B cell (primary cell): ENCODE results near the gene RNGTT. TPM values are rescaled to one million over a fixed set of nuclear protein-coding genes. Genes with fewer than 3 reads are reported as not detected.

Source experiments
- ATAC-seq: fragments of 200-7000 bp; cut with Tn5 transposase; one replicate; pipeline ENCODE4 v1.10.0; 2021; ENCODE audit warnings: low read depth, mild to moderate bottlenecking, moderate number of reproducible peaks, moderate library complexity
- CTCF ChIA-PET: fragments of 350-600 bp; sonication (Branson Sonifier 250); formaldehyde crosslinking; loops from one replicate; lab custom pipeline; 2021; ENCODE audit warnings: antibody characterized with exemption, inconsistent platforms; lab: Charles Lee
- POLR2A ChIA-PET: fragments of 350-600 bp; sonication (Branson Sonifier 250); formaldehyde crosslinking; loops from one replicate; lab custom pipeline; 2021; ENCODE audit warnings: antibody characterized with exemption; lab: Charles Lee
- DNase-seq: peaks from one replicate; pipeline ENCODE4 v3.0.0; 2013
- H2AFZ ChIP-seq: 2 replicates; pipeline ENCODE4 v1.6.1; 2012; ENCODE audit warnings: mild to moderate bottlenecking, low read depth, low read length; ENCODE audit not compliant: insufficient read depth, poor library complexity, severe bottlenecking
- H3K27ac ChIP-seq, 2 donors: 1 replicate in 1 of 2; 2 replicates in 1 of 2; pipeline ENCODE4 v1.5.1; 2012 to 2013; ENCODE audit warnings: low read length in 2 of 2, mild to moderate bottlenecking in 2 of 2, moderate library complexity in 1 of 2
- H3K27me3 ChIP-seq, 4 experiments: fragments of 200-600 bp in 1 of 4; sonication (generic) in 1 of 4; replicated peaks in 1 of 4; 1 replicate in 2 of 4; 2 replicates in 2 of 4; pipeline versions ENCODE4 v1.6.1 to v1.7.0; 2013 to 2016; ENCODE audit warnings: low read length in 3 of 4, mild to moderate bottlenecking in 2 of 4, mixed read lengths in 1 of 4, moderate library complexity in 1 of 4; ENCODE audit not compliant: insufficient read depth in 4 of 4, control insufficient read depth in 3 of 4; ENCODE audit errors: control extremely low read depth in 1 of 4
- H3K36me3 ChIP-seq, 2 experiments: replicated peaks in 1 of 2; 1 replicate in 1 of 2; 2 replicates in 1 of 2; pipeline versions ENCODE4 v1.6.1 to v1.7.1; 2013; ENCODE audit warnings: low read length in 1 of 2; ENCODE audit not compliant: insufficient read depth in 2 of 2, control insufficient read depth in 1 of 2; ENCODE audit errors: control extremely low read depth in 1 of 2, extremely low read depth in 1 of 2
- H3K4me1 ChIP-seq, 2 donors: fragments of 200-600 bp in 1 of 2; sonication (generic) in 1 of 2; 1 replicate in 1 of 2; 2 replicates in 1 of 2; pipeline versions ENCODE4 v1.5.1 to v1.6.1; 2013 to 2017; ENCODE audit warnings: low read length in 2 of 2; ENCODE audit not compliant: control insufficient read depth in 2 of 2, insufficient read depth in 2 of 2
- H3K4me2 ChIP-seq: replicated peaks from 2 replicates; pipeline ENCODE3; 2012; ENCODE audit warnings: mild to moderate bottlenecking, low read depth, low read length; ENCODE audit not compliant: poor library complexity, severe bottlenecking
- H3K4me3 ChIP-seq, 5 experiments: fragments of 200-600 bp in 1 of 5; sonication (generic) in 1 of 5; 1 replicate in 3 of 5; 2 replicates in 2 of 5; pipeline versions ENCODE4 v1.5.1 to v1.7.0; 2011 to 2016; ENCODE audit warnings: low read length in 4 of 5, mild to moderate bottlenecking in 4 of 5, low read depth in 2 of 5, control low read depth in 1 of 5, moderate library complexity in 1 of 5; ENCODE audit not compliant: insufficient read depth in 1 of 5; ENCODE audit errors: control extremely low read depth in 1 of 5, extremely low read depth in 1 of 5
- H3K79me2 ChIP-seq: fragments of 200-600 bp; sonication (generic); one replicate; pipeline ENCODE4 v1.6.0; 2016; ENCODE audit warnings: low read length; ENCODE audit not compliant: control insufficient read depth, insufficient read depth
- H3K9ac ChIP-seq: fragments of 200-600 bp; sonication (generic); 2 replicates; pipeline ENCODE4 v1.6.1; 2017; ENCODE audit warnings: mild to moderate bottlenecking, low read length, moderate library complexity
- H3K9me3 ChIP-seq, 3 donors: one replicate each; pipeline versions ENCODE4 v1.6.1 to v1.7.1; 2013; ENCODE audit warnings: low read length in 2 of 3; ENCODE audit not compliant: control insufficient read depth in 2 of 3, insufficient read depth in 1 of 3; ENCODE audit errors: control extremely low read depth in 1 of 3
- H4K20me1 ChIP-seq: 2 replicates; pipeline ENCODE4 v1.6.0; 2012; ENCODE audit warnings: mild to moderate bottlenecking, low read length; ENCODE audit not compliant: insufficient read depth, control insufficient read depth, poor library complexity, severe bottlenecking
- H3K27ac Mint-ChIP-seq: one replicate; pipeline ENCODE4 v1.8.0; 2021; ENCODE audit warnings: mixed read lengths
- H3K27me3 Mint-ChIP-seq: one replicate; pipeline ENCODE4 v1.8.0; 2021; ENCODE audit warnings: mixed read lengths
- H3K4me1 Mint-ChIP-seq: one replicate; pipeline ENCODE4 v1.8.0; 2021; ENCODE audit warnings: mixed read lengths
- H3K4me3 Mint-ChIP-seq: one replicate; pipeline ENCODE4 v1.8.0; 2021; ENCODE audit warnings: mixed read lengths
- H3K9me3 Mint-ChIP-seq: one replicate; pipeline ENCODE4 v1.8.0; 2022; ENCODE audit warnings: mixed read lengths; ENCODE audit not compliant: insufficient read depth
- CTCF ChIP-seq: fragments of 200-600 bp; IDR thresholded peaks from one replicate; pipeline ENCODE4 v1.8.0; 2022; ENCODE audit warnings: antibody characterized with exemption, mild to moderate bottlenecking
- EZH2 ChIP-seq: IDR thresholded peaks from 2 replicates; pipeline ENCODE4 v1.6.1; 2012; ENCODE audit warnings: borderline replicate concordance, low read depth, mild to moderate bottlenecking, moderate library complexity, low read length; ENCODE audit not compliant: insufficient read depth, poor library complexity, severe bottlenecking
- WGBS: methylation state at CpG from one replicate; pipeline ENCODE4 v1.1.5; 2013; ENCODE audit warnings: missing lambda C conversion rate; ENCODE audit not compliant: insufficient coverage; 5-methylcytosine and 5-hydroxymethylcytosine counted together
- intact Hi-C: fragments of 100-400 bp; cut with micrococcal nuclease; formaldehyde crosslinking; loops from one replicate; pipeline ENCODE4 v1.10.0; 2022
- polyA plus RNA-seq: library from polyadenylated mRNA; depleted of rRNA; stranded (reverse); fragments of >200 nt; gene quantifications from 2 replicates; pipeline ENCODE4 v1.2.3, GENCODE V29; 2012
- total RNA-seq, 2 donors: library from RNA; stranded (reverse); fragments of 120-200 nt in 1 of 2; gene quantifications; 1 replicate in 1 of 2; 2 replicates in 1 of 2; pipeline versions ENCODE4 v1.2.3 to v1.2.4, GENCODE V29; 2013 to 2022

The RNGTT gene
- total and polyA plus RNA-seq, 2 donors (not counting 1 experiment from before 2014, with no cell fraction given): 10.8 to 29.1 TPM

DNA sequence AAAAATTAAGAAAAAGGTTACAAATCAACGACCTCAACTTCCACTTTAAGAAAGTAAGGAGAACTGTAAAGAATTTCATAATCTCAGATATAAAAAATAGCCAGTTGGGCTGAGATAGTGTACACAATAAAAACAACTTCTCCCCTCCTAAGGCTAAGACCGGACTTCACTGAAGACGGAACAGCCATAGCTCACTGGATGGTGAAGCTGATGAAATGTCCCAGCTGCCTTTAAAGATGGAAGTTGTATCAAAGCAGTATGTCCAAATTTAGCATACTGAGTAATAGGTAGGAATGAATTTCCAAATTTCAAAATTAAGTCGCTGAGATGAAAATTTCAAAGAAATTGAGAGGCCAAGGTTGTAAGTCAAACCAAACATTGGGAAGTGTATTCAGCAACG is 153.3 kb downstream of the RNGTT start:
- no peaks in the 10 kb centered on the region for H3K4me1 ChIP-seq
- H4K20me1 ChIP-seq: no peaks in the 10 kb centered on the region
- no peak overlapping the region for H3K27ac Mint-ChIP-seq
- intact Hi-C loops: no loop called here
- ATAC-seq: no peak
- no peak overlapping the region for H3K4me3 ChIP-seq
- POLR2A ChIA-PET: no interaction called here
- H3K4me3 Mint-ChIP-seq: no peak overlapping the region
- H3K4me1 Mint-ChIP-seq: no peaks in the 10 kb centered on the region
- H3K9me3 Mint-ChIP-seq: peaks cover 12% of the 10 kb centered on the region
- 86% methylated on average over 1 of the region's 5 CpGs for WGBS
- no peaks in the 10 kb centered on the region for H3K27me3 Mint-ChIP-seq
- DNase-seq: no peak
- H3K27ac ChIP-seq: no peak overlapping the region
- no peak overlapping the region for H2AFZ ChIP-seq
- peaks cover 3 to 4% of the 10 kb centered on the region in 2 experiments for H3K36me3 ChIP-seq
- H3K79me2 ChIP-seq: no peaks in the 10 kb centered on the region
- H3K27me3 ChIP-seq: no peaks in the 10 kb centered on the region
- H3K9me3 ChIP-seq: peaks cover 2 to 14% (median 6%) of the 10 kb centered on the region in 3 donors
- CTCF ChIA-PET: no interaction called here
- no peak overlapping the region for H3K9ac ChIP-seq
- TF ChIP-seq EZH2 (no peak), CTCF (no peak)
- no peak overlapping the region for H3K4me2 ChIP-seq

DNA sequence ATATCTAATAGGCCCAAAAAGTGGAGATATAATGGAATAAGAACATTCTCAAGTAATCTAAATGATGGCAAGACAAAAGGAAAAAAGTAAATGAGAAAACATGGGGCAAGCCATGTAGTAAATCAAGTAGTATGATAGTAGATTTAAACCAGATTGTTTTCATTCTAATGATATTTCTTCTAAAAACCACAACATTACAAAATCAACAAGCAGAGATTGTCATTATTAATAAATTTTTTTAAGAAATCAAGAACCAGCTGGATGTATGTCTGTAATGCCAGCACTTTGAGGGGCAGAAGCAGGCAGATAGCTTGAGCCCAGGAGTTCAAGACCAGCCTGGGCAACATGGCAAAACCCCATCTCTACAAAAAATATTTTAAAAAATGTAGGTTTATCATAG is 155.0 kb downstream of the RNGTT start:
- no peak overlapping the region for H3K4me3 Mint-ChIP-seq
- no peak overlapping the region for H3K4me3 ChIP-seq
- H3K36me3 ChIP-seq: peaks cover 3 to 4% of the 10 kb centered on the region in 2 experiments
- no peak overlapping the region for H3K4me2 ChIP-seq
- H3K27ac Mint-ChIP-seq: no peak overlapping the region
- H3K9me3 ChIP-seq: peaks cover 2 to 14% (median 6%) of the 10 kb centered on the region in 3 donors
- H3K27ac ChIP-seq: no peak overlapping the region
- no peaks in the 10 kb centered on the region for H3K27me3 Mint-ChIP-seq
- TF ChIP-seq CTCF: no peak
- TF ChIP-seq EZH2: no peak
- H3K4me1 Mint-ChIP-seq: no peaks in the 10 kb centered on the region
- no peaks in the 10 kb centered on the region for H3K4me1 ChIP-seq
- CTCF ChIA-PET: no interaction called here
- ATAC-seq: no peak
- DNase-seq: no peak
- H3K9me3 Mint-ChIP-seq: peaks cover 12% of the 10 kb centered on the region
- intact Hi-C loops: no loop called here
- H4K20me1 ChIP-seq: no peaks in the 10 kb centered on the region
- POLR2A ChIA-PET: no interaction called here
- no peaks in the 10 kb centered on the region for H3K79me2 ChIP-seq
- no peak overlapping the region for H3K9ac ChIP-seq
- no peak overlapping the region for H2AFZ ChIP-seq
- H3K27me3 ChIP-seq: no peaks in the 10 kb centered on the region
